CD8-positive, alpha-beta memory T cell (primary cell): ENCODE results near the gene CEACAM19. TPM values are rescaled to one million over a fixed set of nuclear protein-coding genes. Genes with fewer than 3 reads are reported as not detected.
A peak's percentile ranks its signal among the peaks of the same experiment; 100 is the strongest.

Source experiments
- CTCF ChIA-PET: fragments of 350-600 bp; sonication (Branson Sonifier 250); formaldehyde crosslinking; loops from one replicate; lab custom pipeline; 2021; ENCODE audit warnings: antibody characterized with exemption; lab: Charles Lee
- POLR2A ChIA-PET: fragments of 350-600 bp; sonication (Branson Sonifier 250); formaldehyde crosslinking; loops from one replicate; lab custom pipeline; 2021; ENCODE audit warnings: antibody characterized with exemption; lab: Charles Lee
- DNase-seq, 5 donors: peaks; one replicate each; pipeline versions ENCODE4 v3.0.0 to v3.0.0-alpha.2; 2020 to 2022; ENCODE audit warnings: mixed read lengths in 1 of 5
- H3K27ac ChIP-seq: one replicate; pipeline ENCODE4 v1.7.0; 2013; ENCODE audit warnings: low read depth, mild to moderate bottlenecking, low read length, moderate library complexity
- H3K27me3 ChIP-seq: 2 replicates; pipeline ENCODE4 v1.7.0; 2013; ENCODE audit warnings: low read length, mild to moderate bottlenecking; ENCODE audit not compliant: insufficient read depth, poor library complexity, severe bottlenecking
- H3K36me3 ChIP-seq: 2 replicates; pipeline ENCODE4 v1.7.0; 2013; ENCODE audit warnings: mild to moderate bottlenecking, low read length, moderate library complexity; ENCODE audit not compliant: insufficient read depth
- H3K4me1 ChIP-seq: 2 replicates; pipeline ENCODE4 v1.7.0; 2013; ENCODE audit warnings: mild to moderate bottlenecking, low read length, moderate library complexity; ENCODE audit not compliant: insufficient read depth
- H3K4me3 ChIP-seq: 2 replicates; pipeline ENCODE4 v1.7.0; 2013; ENCODE audit warnings: mild to moderate bottlenecking, low read length
- H3K9me3 ChIP-seq: 2 replicates; pipeline ENCODE4 v1.7.0; 2013; ENCODE audit warnings: mild to moderate bottlenecking, low read length
- H3K27ac Mint-ChIP-seq, 8 donors: one replicate each; pipeline ENCODE4 v1.8.0; 2020 to 2021; ENCODE audit warnings: mixed read lengths in 8 of 8, mild to moderate bottlenecking in 6 of 8, inconsistent platforms in 3 of 8, moderate library complexity in 3 of 8
- H3K27me3 Mint-ChIP-seq, 2 donors: one replicate each; pipeline ENCODE4 v1.8.0; 2020 to 2021; ENCODE audit warnings: mixed read lengths in 2 of 2, mild to moderate bottlenecking in 1 of 2, moderate library complexity in 1 of 2
- H3K36me3 Mint-ChIP-seq, 3 donors: one replicate each; pipeline ENCODE4 v1.8.0; 2020 to 2021; ENCODE audit warnings: mixed read lengths in 3 of 3, inconsistent platforms in 1 of 3, mild to moderate bottlenecking in 1 of 3
- H3K4me1 Mint-ChIP-seq, 3 donors: one replicate each; pipeline ENCODE4 v1.8.0; 2020 to 2021; ENCODE audit warnings: mixed read lengths in 3 of 3, inconsistent platforms in 1 of 3, mild to moderate bottlenecking in 1 of 3
- H3K4me3 Mint-ChIP-seq, 7 donors: one replicate each; pipeline ENCODE4 v1.8.0; 2020 to 2021; ENCODE audit warnings: mixed read lengths in 7 of 7, mild to moderate bottlenecking in 6 of 7, moderate library complexity in 4 of 7, inconsistent platforms in 2 of 7
- H3K9me3 Mint-ChIP-seq, 5 donors: one replicate each; pipeline ENCODE4 v1.8.0; 2020 to 2022; ENCODE audit warnings: mixed read lengths in 5 of 5, mild to moderate bottlenecking in 3 of 5, moderate library complexity in 2 of 5, inconsistent platforms in 1 of 5
- polyA plus RNA-seq: library from polyadenylated mRNA; unstranded; fragments of 300-500 nt; fragmentation: Illumina TruSeq; gene quantifications from one replicate; pipeline ENCODE4 v1.2.3, GENCODE V29; 2021
- total RNA-seq, 2 experiments: library from RNA; stranded (reverse); gene quantifications; one replicate each; pipeline ENCODE4 v1.2.3, GENCODE V29; 2021

Gene CEACAM19
- total and polyA plus RNA-seq, 3 experiments from 2014 or later = 0.18 to 0.24 TPM; not detected in 1

DNA sequence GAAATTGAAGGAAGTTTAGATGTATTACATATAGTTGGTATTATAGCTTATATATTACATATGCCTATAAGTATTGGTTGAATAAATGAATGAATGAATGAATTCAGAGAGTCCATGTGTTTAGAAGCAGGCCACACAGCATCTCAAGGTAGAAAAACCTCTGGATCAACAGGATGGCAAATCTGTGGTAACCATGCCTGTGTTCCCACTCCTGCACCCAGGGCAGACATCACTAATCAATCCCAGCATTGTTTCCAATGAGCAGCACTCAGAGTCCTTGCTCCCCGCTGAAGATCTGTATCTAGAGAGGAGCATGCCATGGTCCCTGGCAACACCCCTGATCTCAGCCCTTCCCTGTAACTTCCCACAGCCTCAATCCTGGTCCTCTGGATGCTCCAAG, 944 bp downstream of the CEACAM19 start:
- Histone ChIP-seq H3K27me3 (no peaks in the 10 kb centered on the region), H3K4me1 (no peaks in the 10 kb centered on the region), H3K27ac (no peak overlapping the region), H3K4me3 (no peak overlapping the region), H3K9me3 (no peaks in the 10 kb centered on the region), H3K36me3 (no peaks in the 10 kb centered on the region)
- Mint-ChIP-seq H3K4me3 (no peak overlapping the region), H3K9me3 (no peaks in the 10 kb centered on the region), H3K36me3 (no peaks in the 10 kb centered on the region), H3K27me3 (peaks cover 6 to 12% of the 10 kb centered on the region in 2 donors), H3K27ac (no peak overlapping the region), H3K4me1 (no peaks in the 10 kb centered on the region)
- POLR2A ChIA-PET = no interaction called here
- DNase-seq = no peak
- CTCF ChIA-PET = no interaction called here

GRCh38 chr19:44673510-44673909, 2.2 kb downstream of the CEACAM19 start:
- Mint-ChIP-seq H3K9me3 (no peaks in the 10 kb centered on the region), H3K4me1 (no peaks in the 10 kb centered on the region), H3K4me3 (no peak overlapping the region), H3K27me3 (peaks cover 10 to 12% of the 10 kb centered on the region in 2 donors), H3K36me3 (no peaks in the 10 kb centered on the region), H3K27ac (peak overlapping the region in 1 of 8 donors; percentile 11)
- H3K27me3 ChIP-seq = no peaks in the 10 kb centered on the region
- H3K9me3 ChIP-seq = no peaks in the 10 kb centered on the region
- H3K27ac ChIP-seq = no peak overlapping the region
- H3K36me3 ChIP-seq = no peaks in the 10 kb centered on the region
- CTCF ChIA-PET = no interaction called here
- no peak for DNase-seq
- no peak overlapping the region for H3K4me3 ChIP-seq
- H3K4me1 ChIP-seq = no peaks in the 10 kb centered on the region
- POLR2A ChIA-PET = no interaction called here

- H3K9me3 Mint-ChIP-seq = no peaks in the 10 kb centered on the region
- no peaks in the 10 kb centered on the region for H3K4me1 Mint-ChIP-seq
- H3K36me3 Mint-ChIP-seq = no peaks in the 10 kb centered on the region
- H3K27ac ChIP-seq = no peak overlapping the region
- H3K27ac Mint-ChIP-seq = no peak overlapping the region
- no peaks in the 10 kb centered on the region for H3K9me3 ChIP-seq
- H3K4me1 ChIP-seq = no peaks in the 10 kb centered on the region
- POLR2A ChIA-PET = no interaction called here
- H3K36me3 ChIP-seq = no peaks in the 10 kb centered on the region
- CTCF ChIA-PET = no interaction called here
- no peak overlapping the region for H3K4me3 ChIP-seq
- DNase-seq = no peak
- no peak overlapping the region for H3K4me3 Mint-ChIP-seq
- no peaks in the 10 kb centered on the region for H3K27me3 ChIP-seq
- H3K27me3 Mint-ChIP-seq = peaks cover 5 to 13% of the 10 kb centered on the region in 2 donors
These were observed 4.2 kb downstream of the CEACAM19 start for GRCh38 chr19:44675521-44675920.

GRCh38 chr19:44677019-44677811, 5.9 kb downstream of the CEACAM19 start:
- Histone ChIP-seq H3K27me3 (no peaks in the 10 kb centered on the region), H3K36me3 (no peaks in the 10 kb centered on the region), H3K27ac (no peak overlapping the region), H3K4me3 (no peak overlapping the region), H3K4me1 (no peaks in the 10 kb centered on the region), H3K9me3 (no peaks in the 10 kb centered on the region)
- ChIA-PET CTCF (interaction anchor here (1.2 kb wide), 1 partner anchor 14 kb away, joined by 3 read pairs; no protein-coding TSS in a partner anchor), POLR2A (no interaction called here)
- Mint-ChIP-seq H3K36me3 (no peaks in the 10 kb centered on the region), H3K4me3 (no peak overlapping the region), H3K9me3 (no peaks in the 10 kb centered on the region), H3K27ac (no peak overlapping the region), H3K4me1 (no peaks in the 10 kb centered on the region), H3K27me3 (peaks cover 5 to 15% of the 10 kb centered on the region in 2 donors)
- DNase-seq = no peak

DNA sequence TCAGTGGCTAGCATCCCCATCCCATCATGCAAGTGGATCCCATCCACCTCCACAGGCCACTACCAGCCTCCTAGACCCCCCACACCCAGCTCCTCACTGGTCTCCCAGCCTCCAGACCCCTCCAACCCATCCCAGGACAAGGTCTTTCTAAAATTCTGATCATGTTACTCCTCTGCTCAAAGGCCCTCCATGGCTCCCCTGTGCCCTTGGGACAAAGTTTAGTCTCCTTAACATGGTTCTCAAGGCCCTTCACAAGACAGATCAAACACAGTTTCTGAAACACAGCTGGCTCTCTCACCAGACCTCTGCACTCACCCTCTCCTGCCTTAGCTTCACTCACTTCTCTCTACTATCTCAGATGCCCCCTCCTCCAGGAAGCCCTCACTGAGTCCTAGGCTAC, 9.3 kb downstream of the CEACAM19 start:
- H3K9me3 Mint-ChIP-seq = peaks cover 0 to 2% (median 0%) of the 10 kb centered on the region in 5 donors
- ChIA-PET POLR2A (no interaction called here), CTCF (no interaction called here)
- H3K27ac Mint-ChIP-seq = no peak overlapping the region
- no peaks in the 10 kb centered on the region for H3K36me3 Mint-ChIP-seq
- H3K9me3 ChIP-seq = no peaks in the 10 kb centered on the region
- DNase-seq = no peak
- H3K4me1 ChIP-seq = no peaks in the 10 kb centered on the region
- no peak overlapping the region for H3K27ac ChIP-seq
- H3K4me3 Mint-ChIP-seq = no peak overlapping the region
- H3K27me3 Mint-ChIP-seq = peaks cover 9 to 25% of the 10 kb centered on the region in 2 donors
- peaks cover 3 to 5% (median 5%) of the 10 kb centered on the region in 3 donors for H3K4me1 Mint-ChIP-seq
- no peak overlapping the region for H3K4me3 ChIP-seq
- H3K36me3 ChIP-seq = no peaks in the 10 kb centered on the region
- no peaks in the 10 kb centered on the region for H3K27me3 ChIP-seq

GRCh38 chr19:44681992-44682790, 10.9 kb downstream of the CEACAM19 start:
- Histone ChIP-seq H3K27ac (no peak overlapping the region), H3K27me3 (no peaks in the 10 kb centered on the region), H3K36me3 (no peaks in the 10 kb centered on the region), H3K9me3 (no peaks in the 10 kb centered on the region), H3K4me3 (no peak overlapping the region), H3K4me1 (no peaks in the 10 kb centered on the region)
- ChIA-PET CTCF (no interaction called here), POLR2A (no interaction called here)
- Mint-ChIP-seq H3K36me3 (no peaks in the 10 kb centered on the region), H3K27me3 (peaks cover 9 to 31% of the 10 kb centered on the region in 2 donors), H3K27ac (no peak overlapping the region), H3K9me3 (peaks cover 0 to 2% (median 0%) of the 10 kb centered on the region in 5 donors), H3K4me1 (peaks cover 3 to 5% (median 5%) of the 10 kb centered on the region in 3 donors), H3K4me3 (no peak overlapping the region)
- DNase-seq = no peak

DNA sequence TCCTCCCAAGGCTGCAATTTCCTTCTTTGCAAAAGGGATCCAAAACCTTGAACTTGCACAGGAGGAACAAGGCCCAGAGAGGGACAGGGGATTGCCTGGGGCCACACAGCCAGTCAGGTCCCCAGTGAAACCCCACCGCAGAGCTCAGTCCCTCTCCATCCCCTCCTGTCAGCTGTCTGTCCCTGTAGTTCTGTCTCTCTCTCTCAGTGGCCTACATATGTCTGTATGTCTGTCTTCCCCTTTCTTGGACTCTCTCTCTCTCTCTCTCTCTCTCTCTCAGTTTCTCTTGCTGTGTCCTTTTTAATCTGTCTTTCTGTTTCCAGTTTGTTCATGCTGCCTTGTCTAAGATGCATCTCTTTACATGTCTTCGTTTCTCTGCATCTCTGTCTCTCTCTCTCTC, 11.5 kb downstream of the CEACAM19 start:
- Mint-ChIP-seq H3K4me1 (peaks cover 3 to 5% (median 5%) of the 10 kb centered on the region in 3 donors), H3K9me3 (peaks cover 0 to 2% (median 0%) of the 10 kb centered on the region in 5 donors), H3K27me3 (peaks cover 5 to 34% of the 10 kb centered on the region in 2 donors), H3K27ac (peak overlapping the region in 1 of 8 donors; percentile 45), H3K36me3 (no peaks in the 10 kb centered on the region), H3K4me3 (no peak overlapping the region)
- Histone ChIP-seq H3K27me3 (no peaks in the 10 kb centered on the region), H3K27ac (no peak overlapping the region), H3K4me3 (no peak overlapping the region), H3K4me1 (no peaks in the 10 kb centered on the region), H3K9me3 (no peaks in the 10 kb centered on the region), H3K36me3 (no peaks in the 10 kb centered on the region)
- ChIA-PET CTCF (no interaction called here), POLR2A (no interaction called here)
- DNase-seq = no peak
